Thoracic aorta (tissue), 2 donors: ENCODE measurements around the gene JCHAIN. TPM values are rescaled to one million over a fixed set of nuclear protein-coding genes. Genes with fewer than 3 reads are reported as not detected.

Source experiments
- ATAC-seq: fragments of 150-250 bp; one replicate; pipeline ENCODE4 v1.8.0; 2017; ENCODE audit warnings: low read depth; ENCODE audit not compliant: insufficient number of reproducible peaks, low FRiP score
- DNase-seq: peaks from one replicate; pipeline ENCODE4 v3.0.0-alpha.2; 2020; ENCODE audit warnings: low spot score
- H3K27ac ChIP-seq, 2 donors: fragments of 200-600 bp; sonication (generic); 1 replicate in 1 of 2; 2 replicates in 1 of 2; pipeline ENCODE4 v1.5.1; 2016; ENCODE audit warnings: mild to moderate bottlenecking in 2 of 2, moderate library complexity in 2 of 2
- H3K27me3 ChIP-seq: fragments of 200-600 bp; sonication (generic); replicated peaks from 2 replicates; pipeline ENCODE4 v1.6.0; 2016; ENCODE audit warnings: mild to moderate bottlenecking; ENCODE audit not compliant: insufficient read depth
- H3K36me3 ChIP-seq: fragments of 200-600 bp; sonication (generic); one replicate; pipeline ENCODE4 v1.5.1; 2016
- H3K4me1 ChIP-seq, 2 donors: fragments of 200-600 bp; sonication (generic); 1 replicate in 1 of 2; 2 replicates in 1 of 2; pipeline versions ENCODE4 v1.5.1 to v1.6.0; 2016; ENCODE audit warnings: low read depth in 2 of 2, mild to moderate bottlenecking in 1 of 2; ENCODE audit not compliant: control insufficient read depth in 1 of 2
- H3K4me3 ChIP-seq: fragments of 200-600 bp; sonication (generic); 2 replicates; pipeline ENCODE4 v1.5.1; 2016; ENCODE audit warnings: mild to moderate bottlenecking
- H3K9me3 ChIP-seq: fragments of 200-600 bp; sonication (generic); 2 replicates; pipeline ENCODE4 v1.5.1; 2016
- CTCF ChIP-seq: fragments of 200-600 bp; sonication (generic); IDR thresholded peaks from one replicate; pipeline ENCODE4 v1.5.1; 2019; ENCODE audit warnings: antibody characterized with exemption
- total RNA-seq, 2 donors: library from RNA; depleted of rRNA; stranded (reverse); fragments of >200 nt; gene quantifications; one replicate each; pipeline versions ENCODE4 v1.1.0 to v1.2.3, GENCODE V29; 2016

JCHAIN gene
- total RNA-seq, 2 donors from 2014 or later = 1.6 to 7.9 TPM

- Histone ChIP-seq H3K4me3 (no peak overlapping the region), H3K27me3 (no peaks in the 10 kb centered on the region), H3K4me1 (no peaks in the 10 kb centered on the region), H3K9me3 (no peaks in the 10 kb centered on the region), H3K27ac (no peak overlapping the region), H3K36me3 (no peaks in the 10 kb centered on the region)
- ATAC-seq (no peak), DNase-seq (no peak)
- TF ChIP-seq CTCF = no peak
Observed at GRCh38 chr4:70678383-70678999, 12.2 kb upstream of the JCHAIN start.

DNA sequence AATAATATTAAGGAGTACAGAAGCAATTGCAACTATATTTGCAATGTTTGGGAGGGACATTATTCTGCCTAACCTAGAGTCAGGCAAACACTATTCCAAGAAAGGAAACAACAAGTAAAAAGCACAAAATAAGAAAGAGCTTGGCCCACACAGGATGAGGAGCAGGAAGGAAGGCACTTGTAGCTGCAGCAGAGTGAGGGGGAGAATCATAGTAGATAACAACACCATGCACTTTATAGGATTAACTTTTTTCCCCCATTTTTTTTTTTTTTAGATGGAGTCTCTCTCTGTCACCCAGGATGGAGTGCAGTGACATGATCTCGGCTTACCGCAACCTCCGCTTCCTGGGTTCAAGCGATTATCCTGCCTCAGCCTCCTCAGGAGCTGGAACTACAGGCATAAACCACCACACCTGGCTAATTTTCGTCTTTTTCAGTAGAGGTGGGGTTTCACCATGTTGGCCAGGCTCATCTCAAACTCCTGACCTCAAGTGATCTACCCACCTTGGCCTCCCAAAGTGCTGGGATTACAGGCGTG, 10.3 kb upstream of the JCHAIN start:
- no peak for DNase-seq
- no peak overlapping the region for H3K4me3 ChIP-seq
- TF ChIP-seq CTCF = no peak
- no peaks in the 10 kb centered on the region for H3K27me3 ChIP-seq
- no peak for ATAC-seq
- H3K36me3 ChIP-seq = no peaks in the 10 kb centered on the region
- H3K9me3 ChIP-seq = no peaks in the 10 kb centered on the region
- no peaks in the 10 kb centered on the region for H3K4me1 ChIP-seq
- no peak overlapping the region for H3K27ac ChIP-seq

GRCh38 chr4:70674731-70675130, 8.4 kb upstream of the JCHAIN start:
- H3K27me3 ChIP-seq = no peaks in the 10 kb centered on the region
- H3K36me3 ChIP-seq = no peaks in the 10 kb centered on the region
- no peak overlapping the region for H3K27ac ChIP-seq
- no peaks in the 10 kb centered on the region for H3K4me1 ChIP-seq
- TF ChIP-seq CTCF = no peak
- no peak for ATAC-seq
- H3K4me3 ChIP-seq = no peak overlapping the region
- no peaks in the 10 kb centered on the region for H3K9me3 ChIP-seq
- no peak for DNase-seq

- H3K4me1 ChIP-seq = no peaks in the 10 kb centered on the region
- DNase-seq (no peak), ATAC-seq (no peak)
- no peaks in the 10 kb centered on the region for H3K36me3 ChIP-seq
- H3K27ac ChIP-seq = no peak overlapping the region
- no peaks in the 10 kb centered on the region for H3K27me3 ChIP-seq
- no peak overlapping the region for H3K4me3 ChIP-seq
- no peak for TF ChIP-seq CTCF
- H3K9me3 ChIP-seq = no peaks in the 10 kb centered on the region
Observed at GRCh38 chr4:70674191-70674590, 7.9 kb upstream of the JCHAIN start.

GRCh38 chr4:70671091-70671490, 4.8 kb upstream of the JCHAIN start:
- Histone ChIP-seq H3K36me3 (no peaks in the 10 kb centered on the region), H3K27me3 (no peaks in the 10 kb centered on the region), H3K27ac (no peak overlapping the region), H3K4me1 (peaks cover 0 to 4% of the 10 kb centered on the region in 2 donors), H3K4me3 (no peak overlapping the region), H3K9me3 (no peaks in the 10 kb centered on the region)
- no peak for ATAC-seq
- no peak for TF ChIP-seq CTCF
- no peak for DNase-seq
